Right ventricle myocardium inferior (tissue), 1 donor: ENCODE measurements around the gene CEACAM5. TPM values are rescaled to one million over a fixed set of nuclear protein-coding genes. Genes with fewer than 3 reads are reported as not detected.

Experiments
- ATAC-seq: fragments of 200-7000 bp; cut with Tn5 transposase; one replicate; pipeline ENCODE4 v1.9.1; 2020; ENCODE audit warnings: mild to moderate bottlenecking, moderate library complexity
- DNase-seq: peaks from one replicate; pipeline ENCODE4 v3.0.0; 2021; ENCODE audit errors: missing footprints
- intact Hi-C: fragments of 100-400 bp; cut with DNase I; formaldehyde crosslinking; loops from one replicate; pipeline ENCODE4 v1.11.0; 2022
- total RNA-seq: library from RNA; stranded (reverse); fragmentation: NEBNext Ultra II Directional; extraction: Animal tissue kit (Norgen Biotek cat#: 25700); gene quantifications from one replicate; pipeline ENCODE4 v1.2.1, GENCODE V29; 2021
- donor health status: DM: no; HTN: yes; CAD: no; lungs with severe emphysema.

The CEACAM5 gene
- total RNA-seq, 1 donor from 2014 or later = not detected

DNA sequence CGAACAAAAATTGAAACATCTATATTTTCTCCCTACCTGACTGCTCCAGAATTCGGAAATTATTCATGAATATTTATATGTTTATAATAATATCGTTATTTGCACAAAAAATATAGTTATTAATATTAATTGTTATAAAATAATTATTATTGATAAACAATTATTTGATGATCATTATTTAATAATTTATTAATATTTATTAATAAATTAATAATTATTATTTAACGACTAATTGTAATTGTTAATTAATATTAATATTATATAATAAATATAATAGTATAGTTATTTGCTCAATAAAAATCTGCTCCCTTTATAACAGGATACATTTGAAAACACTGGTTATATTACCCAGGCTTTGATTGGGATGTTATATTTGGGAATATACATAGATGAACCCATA lies 61.2 kb downstream of the CEACAM5 start:
- DNase-seq (no peak), ATAC-seq (no peak)
- intact Hi-C loops = no loop called here

DNA sequence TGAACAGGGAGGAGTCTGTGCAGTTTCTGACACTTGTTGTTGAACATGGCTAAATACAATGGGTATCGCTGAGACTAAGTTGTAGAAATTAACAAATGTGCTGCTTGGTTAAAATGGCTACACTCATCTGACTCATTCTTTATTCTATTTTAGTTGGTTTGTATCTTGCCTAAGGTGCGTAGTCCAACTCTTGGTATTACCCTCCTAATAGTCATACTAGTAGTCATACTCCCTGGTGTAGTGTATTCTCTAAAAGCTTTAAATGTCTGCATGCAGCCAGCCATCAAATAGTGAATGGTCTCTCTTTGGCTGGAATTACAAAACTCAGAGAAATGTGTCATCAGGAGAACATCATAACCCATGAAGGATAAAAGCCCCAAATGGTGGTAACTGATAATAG lies 63.0 kb downstream of the CEACAM5 start:
- ATAC-seq (no peak), DNase-seq (no peak)
- intact Hi-C loops = no loop called here

DNA sequence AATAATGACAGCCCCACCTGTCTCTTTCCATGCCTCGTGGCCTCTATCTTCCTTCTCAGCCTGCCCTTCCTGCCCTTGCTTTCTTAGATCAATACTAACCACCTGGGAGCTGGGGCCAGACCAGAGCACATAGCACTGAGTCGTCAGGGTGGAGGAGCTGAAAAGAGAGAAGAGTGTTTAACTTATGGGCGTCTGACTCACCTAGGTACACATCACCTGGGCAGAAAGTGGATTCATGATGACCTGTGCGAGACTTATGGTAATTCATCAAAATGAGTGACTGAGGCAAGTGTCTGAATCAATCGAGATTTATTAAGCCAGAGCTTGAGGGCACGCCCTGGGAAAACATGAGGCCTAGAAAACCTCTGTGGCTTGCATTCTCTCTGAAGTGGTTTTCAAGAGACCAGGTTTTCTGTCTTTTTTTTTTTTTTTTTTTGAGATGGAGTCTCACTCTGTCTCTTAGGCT lies 66.1 kb downstream of the CEACAM5 start:
- no peak for DNase-seq
- ATAC-seq = no peak
- intact Hi-C loops = no loop called here

DNA sequence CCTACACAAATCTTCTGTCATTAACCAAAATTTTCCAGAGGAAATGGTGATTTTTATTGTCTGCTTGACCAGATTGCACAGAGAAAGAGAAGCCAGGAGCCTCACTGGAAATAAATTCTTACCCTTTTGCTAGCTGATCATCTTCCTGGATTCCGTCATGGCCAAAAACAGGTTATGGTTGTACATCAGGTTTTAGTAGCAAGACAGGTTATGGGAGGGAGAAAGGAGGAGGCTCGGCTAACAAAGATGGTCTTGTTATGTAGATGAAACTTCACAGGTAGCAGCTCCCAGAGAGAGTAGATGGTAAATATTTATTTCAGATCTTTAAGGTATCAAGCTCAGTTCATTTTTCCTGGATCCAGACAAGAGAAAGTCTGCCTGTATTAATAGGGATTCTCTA lies 68.3 kb downstream of the CEACAM5 start:
- DNase-seq = no peak
- no peak for ATAC-seq
- intact Hi-C loops = no loop called here

Other genes with a start within 250 kb of the CEACAM5 start
- gene CEACAM21, start 132.5 kb upstream of the CEACAM5 start, total RNA-seq = 0.76 TPM
- 0.32 TPM for gene CEACAM4, start 81.6 kb upstream of the CEACAM5 start, total RNA-seq
- not detected for gene CEACAM7, start 20.4 kb upstream of the CEACAM5 start, total RNA-seq
- not detected for gene CEACAM6, start 46.9 kb downstream of the CEACAM5 start, total RNA-seq
- 0.32 TPM for gene CEACAM3, start 88.0 kb downstream of the CEACAM5 start, total RNA-seq
- not detected for gene LYPD4, start 136.1 kb downstream of the CEACAM5 start, total RNA-seq
- not detected for gene DMRTC2, start 136.4 kb downstream of the CEACAM5 start, total RNA-seq
- gene RPS19, start 151.6 kb downstream of the CEACAM5 start, total RNA-seq = 717 TPM
- gene CD79A, start 168.7 kb downstream of the CEACAM5 start, total RNA-seq = 0.19 TPM
- 31.6 TPM for gene ARHGEF1, start 174.6 kb downstream of the CEACAM5 start, total RNA-seq
- gene ERFL, start 219.8 kb downstream of the CEACAM5 start, total RNA-seq = not detected